Liver (tissue), 3 donors: ENCODE data around the gene CD300H.

Experiments used
- CTCF ChIP-seq: fragments of 150-350 bp; IDR thresholded peaks from 2 replicates; pipeline ENCODE4 v1.5.1; 2017; ENCODE audit warnings: improper control_type of control experiment, low read depth, low read length; ENCODE audit not compliant: missing input control
- REST ChIP-seq: IDR thresholded peaks from 2 replicates; pipeline ENCODE4 v1.6.1; 2016; ENCODE audit warnings: antibody characterized with exemption, mild to moderate bottlenecking
- RXRA ChIP-seq, 2 donors: IDR thresholded peaks; 2 replicates each; pipeline ENCODE4 v1.6.1; 2017 to 2018; ENCODE audit warnings: antibody characterized with exemption in 2 of 2, mild to moderate bottlenecking in 1 of 2
- SP1 ChIP-seq: IDR thresholded peaks from 2 replicates; pipeline ENCODE4 v1.6.1; 2018; ENCODE audit warnings: antibody characterized with exemption, mild to moderate bottlenecking
- YY1 ChIP-seq: IDR thresholded peaks from 2 replicates; pipeline ENCODE4 v1.6.1; 2016; ENCODE audit warnings: antibody characterized with exemption, mild to moderate bottlenecking
- ZBTB33 ChIP-seq: IDR thresholded peaks from 2 replicates; pipeline ENCODE4 v1.6.1; 2016; ENCODE audit warnings: antibody characterized with exemption
- donor health status: healthy.
- donor health status: healthy.

GRCh38 chr17:74522381-74523105 lies 44.8 kb downstream of the CD300H start:
- TF ChIP-seq CTCF (no peak), RXRA (IDR thresholded peaks at IDR 0.05) (no peak), YY1 (no peak), ZBTB33 (no peak), SP1 (no peak), REST (no peak)
